ENCODE data around the gene WDR6. TPM values are rescaled to one million over a fixed set of nuclear protein-coding genes. Genes with fewer than 3 reads are reported as not detected.

The WDR6 gene
- total and polyA plus RNA-seq, 4 donors: 29.4 to 50.9 (median 47.0) TPM

DNA sequence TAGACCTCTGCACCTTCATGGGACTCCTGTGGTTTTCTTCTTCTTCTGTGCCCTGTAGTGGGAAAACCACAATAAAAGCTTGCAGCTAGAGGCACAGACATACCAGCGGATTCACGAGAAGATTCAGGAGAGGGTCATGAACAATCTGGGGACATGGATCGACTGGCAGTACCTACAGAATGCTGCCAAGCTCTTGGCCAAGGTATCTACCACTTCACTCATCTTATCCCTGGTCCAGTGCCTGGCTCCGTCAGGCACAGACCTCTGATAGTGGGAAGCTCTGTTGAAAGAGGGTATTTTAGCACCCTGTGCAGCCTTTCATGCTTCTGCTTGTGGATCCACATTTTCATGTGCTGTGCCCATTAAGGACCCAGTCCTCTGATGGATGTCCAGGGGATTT lies 26.9 kb upstream of the WDR6 start:
- Histone ChIP-seq H3K9me3 (ENCODE audit: control insufficient read depth in 4 of 4, low read length in 3 of 4) (no peaks in the 10 kb centered on the region), H3K9ac (ENCODE audit: low read depth in 1 of 2, low read length in 2 of 2) (no peak overlapping the region), H3K4me3 (ENCODE audit: low read depth in 1 of 3, low read length in 3 of 3) (no peak overlapping the region), H3K27ac (ENCODE audit: low read depth in 1 of 2, low read length in 2 of 2) (no peak overlapping the region), H3K4me1 (ENCODE audit: control insufficient read depth in 4 of 4, insufficient read depth in 4 of 4, low read length in 3 of 4) (no peaks in the 10 kb centered on the region), H3K27me3 (ENCODE audit: control insufficient read depth in 4 of 4, insufficient read depth in 4 of 4, low read length in 3 of 4) (no peaks in the 10 kb centered on the region), H3K36me3 (ENCODE audit: control insufficient read depth in 4 of 4, insufficient read depth in 3 of 4, low read depth in 1 of 4, low read length in 3 of 4) (peaks cover 24 to 79% (median 63%) of the 10 kb centered on the region in 4 donors)
- TF ChIP-seq NR2F2 (IDR thresholded peaks at IDR 0.05): no peak
- no peak for TF ChIP-seq RXRA (IDR thresholded peaks at IDR 0.05)
- TF ChIP-seq, protein P1, sequence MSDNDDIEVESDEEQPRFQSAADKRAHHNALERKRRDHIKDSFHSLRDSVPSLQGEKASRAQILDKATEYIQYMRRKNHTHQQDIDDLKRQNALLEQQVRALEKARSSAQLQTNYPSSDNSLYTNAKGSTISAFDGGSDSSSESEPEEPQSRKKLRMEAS (IDR thresholded peaks at IDR 0.05): no peak
- TF ChIP-seq JUND (IDR thresholded peaks at IDR 0.05): no peak
- TF ChIP-seq SP1 (IDR thresholded peaks at IDR 0.05): no peak
- TF ChIP-seq EGR1 (IDR thresholded peaks at IDR 0.05; ENCODE audit: low read depth in 2 of 2): no peak
- TF ChIP-seq YY1 (IDR thresholded peaks at IDR 0.05): no peak
- TF ChIP-seq, protein P2, sequence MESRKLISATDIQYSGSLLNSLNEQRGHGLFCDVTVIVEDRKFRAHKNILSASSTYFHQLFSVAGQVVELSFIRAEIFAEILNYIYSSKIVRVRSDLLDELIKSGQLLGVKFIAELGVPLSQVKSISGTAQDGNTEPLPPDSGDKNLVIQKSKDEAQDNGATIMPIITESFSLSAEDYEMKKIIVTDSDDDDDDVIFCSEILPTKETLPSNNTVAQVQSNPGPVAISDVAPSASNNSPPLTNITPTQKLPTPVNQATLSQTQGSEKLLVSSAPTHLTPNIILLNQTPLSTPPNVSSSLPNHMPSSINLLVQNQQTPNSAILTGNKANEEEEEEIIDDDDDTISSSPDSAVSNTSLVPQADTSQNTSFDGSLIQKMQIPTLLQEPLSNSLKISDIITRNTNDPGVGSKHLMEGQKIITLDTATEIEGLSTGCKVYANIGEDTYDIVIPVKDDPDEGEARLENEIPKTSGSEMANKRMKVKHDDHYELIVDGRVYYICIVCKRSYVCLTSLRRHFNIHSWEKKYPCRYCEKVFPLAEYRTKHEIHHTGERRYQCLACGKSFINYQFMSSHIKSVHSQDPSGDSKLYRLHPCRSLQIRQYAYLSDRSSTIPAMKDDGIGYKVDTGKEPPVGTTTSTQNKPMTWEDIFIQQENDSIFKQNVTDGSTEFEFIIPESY (IDR thresholded peaks at IDR 0.05): no peak
- no peak for TF ChIP-seq HNF4G (IDR thresholded peaks at IDR 0.05)
- TF ChIP-seq, protein P3, sequence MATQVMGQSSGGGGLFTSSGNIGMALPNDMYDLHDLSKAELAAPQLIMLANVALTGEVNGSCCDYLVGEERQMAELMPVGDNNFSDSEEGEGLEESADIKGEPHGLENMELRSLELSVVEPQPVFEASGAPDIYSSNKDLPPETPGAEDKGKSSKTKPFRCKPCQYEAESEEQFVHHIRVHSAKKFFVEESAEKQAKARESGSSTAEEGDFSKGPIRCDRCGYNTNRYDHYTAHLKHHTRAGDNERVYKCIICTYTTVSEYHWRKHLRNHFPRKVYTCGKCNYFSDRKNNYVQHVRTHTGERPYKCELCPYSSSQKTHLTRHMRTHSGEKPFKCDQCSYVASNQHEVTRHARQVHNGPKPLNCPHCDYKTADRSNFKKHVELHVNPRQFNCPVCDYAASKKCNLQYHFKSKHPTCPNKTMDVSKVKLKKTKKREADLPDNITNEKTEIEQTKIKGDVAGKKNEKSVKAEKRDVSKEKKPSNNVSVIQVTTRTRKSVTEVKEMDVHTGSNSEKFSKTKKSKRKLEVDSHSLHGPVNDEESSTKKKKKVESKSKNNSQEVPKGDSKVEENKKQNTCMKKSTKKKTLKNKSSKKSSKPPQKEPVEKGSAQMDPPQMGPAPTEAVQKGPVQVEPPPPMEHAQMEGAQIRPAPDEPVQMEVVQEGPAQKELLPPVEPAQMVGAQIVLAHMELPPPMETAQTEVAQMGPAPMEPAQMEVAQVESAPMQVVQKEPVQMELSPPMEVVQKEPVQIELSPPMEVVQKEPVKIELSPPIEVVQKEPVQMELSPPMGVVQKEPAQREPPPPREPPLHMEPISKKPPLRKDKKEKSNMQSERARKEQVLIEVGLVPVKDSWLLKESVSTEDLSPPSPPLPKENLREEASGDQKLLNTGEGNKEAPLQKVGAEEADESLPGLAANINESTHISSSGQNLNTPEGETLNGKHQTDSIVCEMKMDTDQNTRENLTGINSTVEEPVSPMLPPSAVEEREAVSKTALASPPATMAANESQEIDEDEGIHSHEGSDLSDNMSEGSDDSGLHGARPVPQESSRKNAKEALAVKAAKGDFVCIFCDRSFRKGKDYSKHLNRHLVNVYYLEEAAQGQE (IDR thresholded peaks at IDR 0.05): no peak
- TF ChIP-seq, protein P4, sequence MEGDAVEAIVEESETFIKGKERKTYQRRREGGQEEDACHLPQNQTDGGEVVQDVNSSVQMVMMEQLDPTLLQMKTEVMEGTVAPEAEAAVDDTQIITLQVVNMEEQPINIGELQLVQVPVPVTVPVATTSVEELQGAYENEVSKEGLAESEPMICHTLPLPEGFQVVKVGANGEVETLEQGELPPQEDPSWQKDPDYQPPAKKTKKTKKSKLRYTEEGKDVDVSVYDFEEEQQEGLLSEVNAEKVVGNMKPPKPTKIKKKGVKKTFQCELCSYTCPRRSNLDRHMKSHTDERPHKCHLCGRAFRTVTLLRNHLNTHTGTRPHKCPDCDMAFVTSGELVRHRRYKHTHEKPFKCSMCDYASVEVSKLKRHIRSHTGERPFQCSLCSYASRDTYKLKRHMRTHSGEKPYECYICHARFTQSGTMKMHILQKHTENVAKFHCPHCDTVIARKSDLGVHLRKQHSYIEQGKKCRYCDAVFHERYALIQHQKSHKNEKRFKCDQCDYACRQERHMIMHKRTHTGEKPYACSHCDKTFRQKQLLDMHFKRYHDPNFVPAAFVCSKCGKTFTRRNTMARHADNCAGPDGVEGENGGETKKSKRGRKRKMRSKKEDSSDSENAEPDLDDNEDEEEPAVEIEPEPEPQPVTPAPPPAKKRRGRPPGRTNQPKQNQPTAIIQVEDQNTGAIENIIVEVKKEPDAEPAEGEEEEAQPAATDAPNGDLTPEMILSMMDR (IDR thresholded peaks at IDR 0.05; ENCODE audit: low read depth, low read length, missing input control): no peak
- TF ChIP-seq TAF1 (conservative IDR thresholded peaks at IDR 0.05): no peak
- no peak for TF ChIP-seq RAD21 (IDR thresholded peaks at IDR 0.05)
- TF ChIP-seq FOXA2 (IDR thresholded peaks at IDR 0.05): no peak
- TF ChIP-seq, protein P5, sequence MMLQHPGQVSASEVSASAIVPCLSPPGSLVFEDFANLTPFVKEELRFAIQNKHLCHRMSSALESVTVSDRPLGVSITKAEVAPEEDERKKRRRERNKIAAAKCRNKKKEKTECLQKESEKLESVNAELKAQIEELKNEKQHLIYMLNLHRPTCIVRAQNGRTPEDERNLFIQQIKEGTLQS (IDR thresholded peaks at IDR 0.05): no peak
- WGBS: 93% methylated on average over 4 of the region's 4 CpGs
- no peak for DNase-seq (ENCODE audit: low spot score)

DNA sequence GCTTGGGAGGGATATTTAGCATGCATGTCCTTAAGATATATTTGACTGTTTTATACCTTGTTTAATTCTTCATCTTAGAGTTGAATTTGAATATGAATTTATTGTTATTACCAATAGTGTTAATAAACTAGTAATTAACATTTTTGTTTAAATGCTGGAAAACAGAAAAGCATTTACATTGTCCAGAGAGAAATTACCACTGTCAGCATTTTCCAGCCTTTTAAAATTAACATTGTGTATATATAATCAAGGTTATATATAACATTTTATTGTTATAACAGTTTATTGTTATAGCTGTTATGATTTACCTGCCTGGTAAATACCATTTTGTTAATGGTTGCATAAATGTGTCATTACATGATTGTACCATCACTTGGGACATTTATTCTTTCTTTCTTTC lies 25.2 kb upstream of the WDR6 start:
- no peak for DNase-seq (ENCODE audit: low spot score)
- Histone ChIP-seq H3K27ac (ENCODE audit: low read depth in 1 of 2, low read length in 2 of 2) (no peak overlapping the region), H3K9me3 (ENCODE audit: control insufficient read depth in 4 of 4, low read length in 3 of 4) (no peaks in the 10 kb centered on the region), H3K27me3 (ENCODE audit: control insufficient read depth in 4 of 4, insufficient read depth in 4 of 4, low read length in 3 of 4) (no peaks in the 10 kb centered on the region), H3K4me3 (ENCODE audit: low read depth in 1 of 3, low read length in 3 of 3) (no peak overlapping the region), H3K9ac (ENCODE audit: low read depth in 1 of 2, low read length in 2 of 2) (no peak overlapping the region), H3K4me1 (ENCODE audit: control insufficient read depth in 4 of 4, insufficient read depth in 4 of 4, low read length in 3 of 4) (no peaks in the 10 kb centered on the region), H3K36me3 (ENCODE audit: control insufficient read depth in 4 of 4, insufficient read depth in 3 of 4, low read depth in 1 of 4, low read length in 3 of 4) (peaks cover 14 to 72% (median 54%) of the 10 kb centered on the region in 4 donors)
- TF ChIP-seq EGR1 (IDR thresholded peaks at IDR 0.05; ENCODE audit: low read depth in 2 of 2) (no peak), HNF4A (conservative IDR thresholded peaks at IDR 0.05) (no peak), RXRA (IDR thresholded peaks at IDR 0.05) (no peak), GABPA (IDR thresholded peaks at IDR 0.05 in 1 of 2, conservative IDR thresholded peaks at IDR 0.05 in 1 of 2) (no peak), YY1 (IDR thresholded peaks at IDR 0.05) (no peak), FOXA1 (IDR thresholded peaks at IDR 0.05) (no peak)
- TF ChIP-seq, protein P2 (IDR thresholded peaks at IDR 0.05): no peak
- TF ChIP-seq, protein P3 (IDR thresholded peaks at IDR 0.05): no peak
- TF ChIP-seq, protein P1 (IDR thresholded peaks at IDR 0.05): no peak

Data from liver (tissue), 9 donors.